ENCODE data around the gene DVL3. TPM values are rescaled to one million over a fixed set of nuclear protein-coding genes. Genes with fewer than 3 reads are reported as not detected.
"Not testable (repeated sequence)": the region's sequence is repeated elsewhere in the genome, so short reads cannot be mapped to it uniquely, and the experiment has no call there.

DVL3 gene
- total and polyA plus RNA-seq, 2 donors from 2014 or later: 30.3 to 57.4 TPM

- TF ChIP-seq, protein P1, sequence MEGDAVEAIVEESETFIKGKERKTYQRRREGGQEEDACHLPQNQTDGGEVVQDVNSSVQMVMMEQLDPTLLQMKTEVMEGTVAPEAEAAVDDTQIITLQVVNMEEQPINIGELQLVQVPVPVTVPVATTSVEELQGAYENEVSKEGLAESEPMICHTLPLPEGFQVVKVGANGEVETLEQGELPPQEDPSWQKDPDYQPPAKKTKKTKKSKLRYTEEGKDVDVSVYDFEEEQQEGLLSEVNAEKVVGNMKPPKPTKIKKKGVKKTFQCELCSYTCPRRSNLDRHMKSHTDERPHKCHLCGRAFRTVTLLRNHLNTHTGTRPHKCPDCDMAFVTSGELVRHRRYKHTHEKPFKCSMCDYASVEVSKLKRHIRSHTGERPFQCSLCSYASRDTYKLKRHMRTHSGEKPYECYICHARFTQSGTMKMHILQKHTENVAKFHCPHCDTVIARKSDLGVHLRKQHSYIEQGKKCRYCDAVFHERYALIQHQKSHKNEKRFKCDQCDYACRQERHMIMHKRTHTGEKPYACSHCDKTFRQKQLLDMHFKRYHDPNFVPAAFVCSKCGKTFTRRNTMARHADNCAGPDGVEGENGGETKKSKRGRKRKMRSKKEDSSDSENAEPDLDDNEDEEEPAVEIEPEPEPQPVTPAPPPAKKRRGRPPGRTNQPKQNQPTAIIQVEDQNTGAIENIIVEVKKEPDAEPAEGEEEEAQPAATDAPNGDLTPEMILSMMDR (IDR thresholded peaks at IDR 0.05; ENCODE audit: borderline replicate concordance, extremely low read depth, insufficient read depth): no peak
- H3K9me3 ChIP-seq (ENCODE audit: control insufficient read depth in 2 of 3, insufficient read depth in 1 of 3, low read length in 3 of 3): no peaks in the 10 kb centered on the region
- intact Hi-C loops (cut with DNase I): no loop called here
- H3K9ac ChIP-seq (ENCODE audit: low read length in 3 of 3): no peak overlapping the region
- H3K27ac ChIP-seq (ENCODE audit: low read depth in 2 of 2, low read length in 2 of 2): no peak overlapping the region
- H3K4me3 ChIP-seq (ENCODE audit: low read length in 3 of 3): no peak overlapping the region
- peaks cover 0 to 6% (median 0%) of the 10 kb centered on the region in 3 donors for H3K4me1 ChIP-seq (ENCODE audit: control insufficient read depth in 2 of 3, insufficient read depth in 2 of 3, low read depth in 1 of 3, low read length in 3 of 3)
- H3K36me3 ChIP-seq (ENCODE audit: control insufficient read depth in 2 of 3, insufficient read depth in 3 of 3, low read length in 3 of 3): peaks cover 6 to 46% (median 29%) of the 10 kb centered on the region in 3 donors
- H3K27me3 ChIP-seq (ENCODE audit: control insufficient read depth, insufficient read depth, low read length): no peaks in the 10 kb centered on the region
- no peak for DNase-seq
- FAIRE-seq: no peak
Measured at GRCh38 chr3:184145751-184146270, 9.4 kb upstream of the DVL3 start.

DNA sequence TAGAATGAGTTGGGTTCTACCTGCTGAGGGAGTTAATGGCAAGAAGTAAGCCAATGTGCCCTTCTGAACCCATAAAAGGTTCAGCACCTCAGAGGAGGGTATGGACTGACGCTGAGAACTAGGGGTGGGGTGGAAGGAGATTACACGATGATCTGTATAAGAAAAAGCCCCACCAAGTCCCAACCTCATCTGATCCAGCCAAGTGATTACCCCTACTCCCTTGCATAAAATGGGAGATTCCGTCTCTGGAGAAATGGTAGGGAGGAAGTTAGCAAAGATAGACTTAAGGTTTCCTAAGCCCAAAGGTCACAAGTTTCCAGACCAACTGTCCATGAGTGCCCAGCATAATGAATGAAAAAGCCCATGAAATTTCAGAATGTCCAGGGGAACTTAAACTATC is 7.1 kb upstream of the DVL3 start:
- H3K36me3 ChIP-seq (ENCODE audit: control insufficient read depth in 2 of 3, insufficient read depth in 3 of 3, low read length in 3 of 3): peaks cover 0 to 23% (median 13%) of the 10 kb centered on the region in 3 donors
- no peaks in the 10 kb centered on the region for H3K27me3 ChIP-seq (ENCODE audit: control insufficient read depth, insufficient read depth, low read length)
- TF ChIP-seq, protein P1 (IDR thresholded peaks at IDR 0.05; ENCODE audit: borderline replicate concordance, extremely low read depth, insufficient read depth): no peak
- intact Hi-C loops (cut with DNase I): no loop called here
- no peak overlapping the region for H3K9ac ChIP-seq (ENCODE audit: low read length in 3 of 3)
- FAIRE-seq (no peak), DNase-seq (no peak)
- no peak overlapping the region for H3K4me3 ChIP-seq (ENCODE audit: low read length in 3 of 3)
- H3K4me1 ChIP-seq (ENCODE audit: control insufficient read depth in 2 of 3, insufficient read depth in 2 of 3, low read depth in 1 of 3, low read length in 3 of 3): peaks cover 0 to 6% (median 0%) of the 10 kb centered on the region in 3 donors
- H3K27ac ChIP-seq (ENCODE audit: low read depth in 2 of 2, low read length in 2 of 2): no peak overlapping the region
- no peaks in the 10 kb centered on the region for H3K9me3 ChIP-seq (ENCODE audit: control insufficient read depth in 2 of 3, insufficient read depth in 1 of 3, low read length in 3 of 3)

- no peak overlapping the region for H3K4me3 ChIP-seq (ENCODE audit: low read length in 3 of 3)
- no peak overlapping the region for H3K27ac ChIP-seq (ENCODE audit: low read depth in 2 of 2, low read length in 2 of 2)
- intact Hi-C loops (cut with DNase I): no loop called here
- no peak for DNase-seq
- TF ChIP-seq, protein P1 (IDR thresholded peaks at IDR 0.05; ENCODE audit: borderline replicate concordance, extremely low read depth, insufficient read depth): no peak
- H3K9ac ChIP-seq (ENCODE audit: low read length in 3 of 3): no peak overlapping the region
- H3K4me1 ChIP-seq (ENCODE audit: control insufficient read depth in 2 of 3, insufficient read depth in 2 of 3, low read depth in 1 of 3, low read length in 3 of 3): peaks cover 0 to 6% (median 0%) of the 10 kb centered on the region in 3 donors
- H3K36me3 ChIP-seq (ENCODE audit: control insufficient read depth in 2 of 3, insufficient read depth in 3 of 3, low read length in 3 of 3): peaks cover 0 to 13% (median 5%) of the 10 kb centered on the region in 3 donors
- no peaks in the 10 kb centered on the region for H3K27me3 ChIP-seq (ENCODE audit: control insufficient read depth, insufficient read depth, low read length)
- no peak for FAIRE-seq
- no peaks in the 10 kb centered on the region for H3K9me3 ChIP-seq (ENCODE audit: control insufficient read depth in 2 of 3, insufficient read depth in 1 of 3, low read length in 3 of 3)
Measured at GRCh38 chr3:184149123-184149522, 6.1 kb upstream of the DVL3 start.

- DNase-seq; intact Hi-C loops (cut with DNase I); FAIRE-seq: not testable (repeated sequence)
Measured at GRCh38 chr3:184149770-184150169, 5.4 kb upstream of the DVL3 start.

More at GRCh38 chr3:184149770-184150169, 5.4 kb upstream of the DVL3 start:
- not testable (repeated sequence) for H3K4me1 ChIP-seq (ENCODE audit: control insufficient read depth in 2 of 3, insufficient read depth in 2 of 3, low read depth in 1 of 3, low read length in 3 of 3); H3K9ac ChIP-seq (ENCODE audit: low read length in 3 of 3); H3K36me3 ChIP-seq (ENCODE audit: control insufficient read depth in 2 of 3, insufficient read depth in 3 of 3, low read length in 3 of 3); H3K27me3 ChIP-seq (ENCODE audit: control insufficient read depth, insufficient read depth, low read length); H3K27ac ChIP-seq (ENCODE audit: low read depth in 2 of 2, low read length in 2 of 2); H3K9me3 ChIP-seq (ENCODE audit: control insufficient read depth in 2 of 3, insufficient read depth in 1 of 3, low read length in 3 of 3); H3K4me3 ChIP-seq (ENCODE audit: low read length in 3 of 3)

All from kidney (tissue), 14 donors.